ENCODE results near the gene C17orf75.

GRCh38 chr17:32281011-32281451 is 60.9 kb downstream of the C17orf75 start:
- TF ChIP-seq CTCF (IDR thresholded peaks at IDR 0.05): no peak
- no peak for TF ChIP-seq POLR2A (IDR thresholded peaks at IDR 0.05; ENCODE audit: low read depth)
